Kidney (tissue), 14 donors: ENCODE results near the gene POU3F1. TPM values are rescaled to one million over a fixed set of nuclear protein-coding genes. Genes with fewer than 3 reads are reported as not detected.
A peak's percentile ranks its signal among the peaks of the same experiment; 100 is the strongest.

Source experiments
- DNase-seq, 5 donors: peaks; one replicate each; pipeline ENCODE4 v3.0.0-alpha.2; 2013 to 2020
- FAIRE-seq: peaks from 2 replicates; lab custom pipeline; 2012; peaks lifted over from hg19 to GRCh38; lab: Jason Lieb, UNC
- H3K27ac ChIP-seq, 2 donors: one replicate each; pipeline ENCODE4 v1.7.0; 2013; ENCODE audit warnings: low read depth in 2 of 2, low read length in 2 of 2, inconsistent platforms in 1 of 2
- H3K27me3 ChIP-seq: one replicate; pipeline ENCODE4 v1.7.1; 2013; ENCODE audit warnings: low read length, inconsistent platforms; ENCODE audit not compliant: control insufficient read depth, insufficient read depth
- H3K36me3 ChIP-seq, 3 donors: one replicate each; pipeline versions ENCODE4 v1.7.0 to v1.7.1; 2013; ENCODE audit warnings: low read length in 3 of 3, control low read depth in 1 of 3, inconsistent platforms in 1 of 3; ENCODE audit not compliant: insufficient read depth in 3 of 3, control insufficient read depth in 2 of 3
- H3K4me1 ChIP-seq, 3 donors: one replicate each; pipeline versions ENCODE4 v1.7.0 to v1.7.1; 2013; ENCODE audit warnings: low read length in 3 of 3, inconsistent platforms in 1 of 3, low read depth in 1 of 3; ENCODE audit not compliant: control insufficient read depth in 2 of 3, insufficient read depth in 2 of 3
- H3K4me3 ChIP-seq, 3 donors: one replicate each; pipeline versions ENCODE4 v1.7.0 to v1.8.1; 2013; ENCODE audit warnings: low read length in 3 of 3, control low read depth in 1 of 3, inconsistent platforms in 1 of 3
- H3K9ac ChIP-seq, 3 donors: one replicate each; pipeline versions ENCODE4 v1.7.0 to v1.7.1; 2013; ENCODE audit warnings: low read length in 3 of 3, control low read depth in 1 of 3, inconsistent platforms in 1 of 3
- H3K9me3 ChIP-seq, 3 donors: one replicate each; pipeline versions ENCODE4 v1.7.0 to v1.7.1; 2013; ENCODE audit warnings: low read length in 3 of 3, control low read depth in 1 of 3, inconsistent platforms in 1 of 3; ENCODE audit not compliant: control insufficient read depth in 2 of 3, insufficient read depth in 1 of 3
- intact Hi-C: fragments of 100-400 bp; cut with DNase I; formaldehyde crosslinking; loops from one replicate; pipeline ENCODE4 v1.11.1; 2022
- polyA plus RNA-seq: library from polyadenylated mRNA; stranded (reverse); fragments of 350-450 nt; fragmentation: Illumina TruSeq; extraction: RNeasy Lipid Tissue Mini Kit (QIAGEN cat#74804); gene quantifications from one replicate; pipeline ENCODE4 v1.2.3, GENCODE V29; 2014; ENCODE audit warnings: low read depth, low replicate concordance; ENCODE audit not compliant: insufficient read depth
- total RNA-seq: library from RNA; stranded (reverse); fragmentation: NEBNext Ultra II Directional; extraction: Animal tissue kit (Norgen Biotek cat#: 25700); gene quantifications from one replicate; pipeline ENCODE4 v1.2.1, GENCODE V29; 2021
- TF ChIP-seq, protein P1 (sequence below): IDR thresholded peaks from 3 replicates; pipeline ENCODE4 v1.5.1; 2012; ENCODE audit warnings: mild to moderate bottlenecking, moderate library complexity, borderline replicate concordance; ENCODE audit not compliant: insufficient read depth; ENCODE audit errors: extremely low read depth
- donor health status: control.
- donor health status: control.
- donor health status: control.
- donor health status: control.
- donor health status: control.
- donor health status: DM: yes; HTN: yes; CAD: no.
- donor health status: Normal renal cell carcinoma (clear cell type).

POU3F1 gene
- total and polyA plus RNA-seq, 2 donors from 2014 or later, result not detected

GRCh38 chr1:38041936-38042834, 4.4 kb downstream of the POU3F1 start:
- Histone ChIP-seq H3K9ac (no peak overlapping the region), H3K36me3 (no peaks in the 10 kb centered on the region), H3K27me3 (peaks cover 24% of the 10 kb centered on the region), H3K4me3 (no peak overlapping the region), H3K27ac (no peak overlapping the region), H3K4me1 (peaks cover 0 to 3% (median 0%) of the 10 kb centered on the region in 3 donors), H3K9me3 (no peaks in the 10 kb centered on the region)
- FAIRE-seq (no peak), DNase-seq (no peak)
- intact Hi-C loops, result no loop called here
- TF ChIP-seq, protein P1, sequence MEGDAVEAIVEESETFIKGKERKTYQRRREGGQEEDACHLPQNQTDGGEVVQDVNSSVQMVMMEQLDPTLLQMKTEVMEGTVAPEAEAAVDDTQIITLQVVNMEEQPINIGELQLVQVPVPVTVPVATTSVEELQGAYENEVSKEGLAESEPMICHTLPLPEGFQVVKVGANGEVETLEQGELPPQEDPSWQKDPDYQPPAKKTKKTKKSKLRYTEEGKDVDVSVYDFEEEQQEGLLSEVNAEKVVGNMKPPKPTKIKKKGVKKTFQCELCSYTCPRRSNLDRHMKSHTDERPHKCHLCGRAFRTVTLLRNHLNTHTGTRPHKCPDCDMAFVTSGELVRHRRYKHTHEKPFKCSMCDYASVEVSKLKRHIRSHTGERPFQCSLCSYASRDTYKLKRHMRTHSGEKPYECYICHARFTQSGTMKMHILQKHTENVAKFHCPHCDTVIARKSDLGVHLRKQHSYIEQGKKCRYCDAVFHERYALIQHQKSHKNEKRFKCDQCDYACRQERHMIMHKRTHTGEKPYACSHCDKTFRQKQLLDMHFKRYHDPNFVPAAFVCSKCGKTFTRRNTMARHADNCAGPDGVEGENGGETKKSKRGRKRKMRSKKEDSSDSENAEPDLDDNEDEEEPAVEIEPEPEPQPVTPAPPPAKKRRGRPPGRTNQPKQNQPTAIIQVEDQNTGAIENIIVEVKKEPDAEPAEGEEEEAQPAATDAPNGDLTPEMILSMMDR, result no peak

DNA sequence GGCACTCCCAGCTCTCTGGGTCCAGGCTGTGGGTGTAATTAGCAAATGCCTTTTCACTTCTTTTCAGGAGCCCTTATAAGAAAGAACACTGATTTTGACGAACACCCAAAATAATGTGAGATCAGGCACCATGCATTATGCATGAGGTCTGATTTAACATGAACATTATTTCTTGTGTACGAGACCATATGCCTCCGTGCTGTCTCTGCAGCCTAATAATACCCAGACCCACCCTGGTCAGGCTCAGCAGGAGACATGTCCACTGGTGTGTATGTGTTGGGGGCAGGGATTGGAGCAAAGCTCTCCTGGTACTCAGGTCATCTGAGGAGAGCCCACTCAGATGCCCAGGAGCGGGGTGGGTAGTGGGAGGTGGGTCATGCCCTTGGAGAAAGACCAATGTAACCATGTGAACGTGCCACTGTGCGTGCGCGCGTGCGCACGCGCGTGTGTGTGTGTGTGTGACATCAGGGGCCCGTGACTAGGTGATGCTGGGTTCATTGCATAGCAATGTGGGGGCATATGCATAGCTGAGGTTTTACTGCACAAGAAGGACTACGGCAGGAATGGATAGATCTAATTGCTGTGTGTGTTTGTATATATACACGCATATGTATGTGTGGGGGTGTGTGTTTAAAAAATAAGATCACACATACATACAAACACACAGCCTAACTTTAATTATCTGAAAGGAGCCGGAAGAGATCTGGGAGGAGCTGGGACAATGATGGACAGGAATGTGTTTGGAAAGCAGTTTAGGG, 7.1 kb downstream of the POU3F1 start:
- no peak for DNase-seq
- no peaks in the 10 kb centered on the region for H3K36me3 ChIP-seq
- no peak for FAIRE-seq
- intact Hi-C loops, result loop anchor here (10.0 kb wide), 1 partner anchor 795 kb away; no protein-coding TSS in a partner anchor
- H3K27me3 ChIP-seq, result peaks cover 21% of the 10 kb centered on the region
- TF ChIP-seq, protein P1, result no peak
- no peak overlapping the region for H3K4me3 ChIP-seq
- no peak overlapping the region for H3K27ac ChIP-seq
- no peaks in the 10 kb centered on the region for H3K9me3 ChIP-seq
- H3K9ac ChIP-seq, result no peak overlapping the region
- no peaks in the 10 kb centered on the region for H3K4me1 ChIP-seq

DNA sequence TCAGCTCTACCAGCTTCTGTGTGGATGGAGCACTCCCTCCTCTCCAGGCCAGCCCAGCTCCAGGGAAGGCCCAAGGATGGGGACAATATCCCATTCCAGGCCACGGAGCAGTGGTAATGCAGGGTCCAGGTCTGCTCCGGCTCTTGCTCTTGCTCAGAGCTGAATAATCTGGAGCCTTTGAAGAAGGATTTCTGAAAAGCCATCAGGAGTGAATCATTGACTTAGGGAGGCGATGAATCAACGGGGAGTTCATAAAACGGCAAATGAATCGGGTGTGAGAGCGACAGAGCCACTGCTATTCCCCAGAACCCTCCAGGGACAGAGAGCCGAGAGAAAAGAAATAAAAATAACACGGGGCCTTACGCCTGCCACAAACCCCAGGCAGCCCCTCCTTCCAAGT, 7.7 kb downstream of the POU3F1 start:
- H3K27ac ChIP-seq, result no peak overlapping the region
- H3K4me3 ChIP-seq, result no peak overlapping the region
- TF ChIP-seq, protein P1, result no peak
- intact Hi-C loops, result loop anchor here (10.0 kb wide), 1 partner anchor 796 kb away; no protein-coding TSS in a partner anchor
- DNase-seq (peak in 3 of 5 donors; percentile 22 to 71 (median 58)), FAIRE-seq (no peak)
- H3K9ac ChIP-seq, result no peak overlapping the region
- peaks cover 16% of the 10 kb centered on the region for H3K27me3 ChIP-seq
- no peaks in the 10 kb centered on the region for H3K9me3 ChIP-seq
- H3K4me1 ChIP-seq, result no peaks in the 10 kb centered on the region
- no peaks in the 10 kb centered on the region for H3K36me3 ChIP-seq
